SK-N-SH (cell line): ENCODE measurements around the gene PHAF1. TPM values are rescaled to one million over a fixed set of nuclear protein-coding genes. Genes with fewer than 3 reads are reported as not detected.

Source experiments
- CTCF ChIA-PET: fragments of 300-600, 350-600 bp; formaldehyde crosslinking; extraction: SDS; loops from one replicate; lab custom pipeline; 2021; lab: Yijun Ruan, JAX
- POLR2A ChIA-PET: fragments of 350-600 bp; sonication (Branson Sonifier 250); formaldehyde crosslinking; extraction: SDS; loops from one replicate; lab custom pipeline; 2020; ENCODE audit warnings: antibody characterized with exemption, inconsistent platforms; lab: Yijun Ruan, JAX
- DNase-seq: peaks from one replicate; pipeline ENCODE4 v3.0.0; 2012
- H2AFZ ChIP-seq: fragments of 200-600 bp; sonication (generic); 2 replicates; pipeline ENCODE4 v1.8.1; 2016; ENCODE audit warnings: antibody characterized with exemption, mild to moderate bottlenecking, low read depth
- H3F3A ChIP-seq: fragments of 200-600 bp; sonication (generic); replicated peaks from 2 replicates; pipeline ENCODE3; 2016; ENCODE audit warnings: antibody characterized with exemption, mild to moderate bottlenecking; ENCODE audit not compliant: insufficient read depth
- H3K27ac ChIP-seq, 2 experiments: fragments of 200-500 bp in 1 of 2; fragments of 200-600 bp in 1 of 2; sonication (Bioruptor generic) in 1 of 2; sonication (generic), shearing (Covaris generic) in 1 of 2; 2 replicates each; pipeline versions ENCODE4 v1.5.1 to v1.6.1; 2014 to 2016; ENCODE audit warnings: low read depth in 2 of 2, inconsistent platforms in 1 of 2, low read length in 1 of 2, mild to moderate bottlenecking in 1 of 2, mixed read lengths in 1 of 2
- H3K27me3 ChIP-seq: fragments of 200-600 bp; sonication (generic), shearing (Covaris generic); 2 replicates; pipeline ENCODE4 v1.6.1; 2016; ENCODE audit warnings: mixed run types; ENCODE audit not compliant: insufficient read depth
- H3K36me3 ChIP-seq, 2 experiments: fragments of 200-500 bp in 1 of 2; fragments of 200-600 bp in 1 of 2; sonication (Bioruptor generic) in 1 of 2; sonication (generic) in 1 of 2; replicated peaks in 1 of 2; 2 replicates each; pipeline versions ENCODE3 to v1.5.1; 2014 to 2016; ENCODE audit warnings: low read length in 1 of 2, mild to moderate bottlenecking in 1 of 2; ENCODE audit not compliant: insufficient read depth in 2 of 2, control insufficient read depth in 1 of 2
- H3K4me1 ChIP-seq, 2 experiments: fragments of 200-500 bp in 1 of 2; fragments of 200-600 bp in 1 of 2; sonication (Bioruptor generic) in 1 of 2; sonication (generic), shearing (Covaris generic) in 1 of 2; 2 replicates each; pipeline versions ENCODE4 v1.5.1 to v1.6.1; 2014 to 2016; ENCODE audit warnings: low read depth in 1 of 2, low read length in 1 of 2, mixed run types in 1 of 2; ENCODE audit not compliant: insufficient read depth in 2 of 2, control insufficient read depth in 1 of 2
- H3K4me2 ChIP-seq: fragments of 200-600 bp; sonication (generic), shearing (Covaris generic); 2 replicates; pipeline ENCODE4 v1.6.1; 2017; ENCODE audit warnings: mixed run types
- H3K4me3 ChIP-seq, 2 experiments: fragments of 200-500 bp in 1 of 2; fragments of 200-600 bp in 1 of 2; sonication (Bioruptor generic) in 1 of 2; sonication (generic), shearing (Covaris generic) in 1 of 2; 2 replicates each; pipeline versions ENCODE4 v1.5.1 to v1.8.1; 2014 to 2016; ENCODE audit warnings: low read depth in 2 of 2, inconsistent platforms in 1 of 2, low read length in 1 of 2, mild to moderate bottlenecking in 1 of 2, mixed read lengths in 1 of 2, moderate library complexity in 1 of 2
- H3K79me2 ChIP-seq: fragments of 200-600 bp; sonication (generic); 2 replicates; pipeline ENCODE4 v1.8.1; 2017; ENCODE audit warnings: mild to moderate bottlenecking; ENCODE audit not compliant: insufficient read depth
- H3K9ac ChIP-seq: fragments of 200-600 bp; sonication (generic); 2 replicates; pipeline ENCODE4 v1.6.1; 2017; ENCODE audit warnings: mixed run types
- H3K9me2 ChIP-seq: fragments of 200-600 bp; sonication (generic); 2 replicates; pipeline ENCODE4 v1.6.1; 2017; ENCODE audit warnings: mixed run types
- H3K9me3 ChIP-seq: fragments of 200-600 bp; sonication (generic); 2 replicates; pipeline ENCODE4 v1.6.1; 2017; ENCODE audit warnings: mixed run types, mild to moderate bottlenecking, moderate library complexity
- H4K20me1 ChIP-seq: fragments of 200-600 bp; sonication (generic); 2 replicates; pipeline ENCODE4 v1.6.1; 2017; ENCODE audit warnings: mild to moderate bottlenecking, mixed run types; ENCODE audit not compliant: insufficient read depth
- CHD2 ChIP-seq: fragments of 150-350 bp; IDR thresholded peaks from 2 replicates; pipeline ENCODE4 v1.6.1; 2018; ENCODE audit warnings: low read length; ENCODE audit not compliant: partially characterized antibody
- ELF1 ChIP-seq: IDR thresholded peaks from 2 replicates; pipeline ENCODE4 v1.4.0; 2012
- MXI1 ChIP-seq: IDR thresholded peaks from 2 replicates; pipeline ENCODE4 v1.6.1; 2012; ENCODE audit warnings: mild to moderate bottlenecking, low read depth, low read length, improper control_type of control experiment
- RAD21 ChIP-seq: IDR thresholded peaks from 2 replicates; pipeline ENCODE4 v1.6.1; 2012; ENCODE audit warnings: mild to moderate bottlenecking, low read length
- SMC3 ChIP-seq: IDR thresholded peaks from 2 replicates; pipeline ENCODE4 v1.6.1; 2012; ENCODE audit warnings: low read depth, low read length, improper control_type of control experiment
- TCF12 ChIP-seq: IDR thresholded peaks from 2 replicates; pipeline ENCODE4 v1.4.0; 2012
- WGBS: methylation state at CpG from one replicate; pipeline ENCODE4 v1.1.6; 2017; ENCODE audit warnings: low lambda C conversion rate; 5-methylcytosine and 5-hydroxymethylcytosine counted together
- polyA plus RNA-seq, 3 experiments: library from polyadenylated mRNA; depleted of rRNA; stranded (reverse); fragments of >200 nt; gene quantifications; 2 replicates each; pipeline ENCODE4 v1.2.3, GENCODE V29; 2012
- TF ChIP-seq, protein P1 (sequence below): IDR thresholded peaks from 2 replicates; pipeline ENCODE4 v1.4.0; 2012; ENCODE audit warnings: low read depth
- TF ChIP-seq, protein P2 (sequence below): IDR thresholded peaks from 2 replicates; pipeline ENCODE4 v1.6.1; 2012; ENCODE audit warnings: mild to moderate bottlenecking, low read depth, low read length, moderate library complexity
- TF ChIP-seq, protein P3 (sequence below): fragments of 200-600 bp; sonication (generic); IDR thresholded peaks from 2 replicates; pipeline ENCODE4 v1.6.1; 2017; ENCODE audit warnings: antibody characterized with exemption, mild to moderate bottlenecking, moderate library complexity

PHAF1 gene
- polyA plus RNA-seq, 1 of the 3 experiments (the other 2 are of a cell fraction), result 17.3 TPM

DNA sequence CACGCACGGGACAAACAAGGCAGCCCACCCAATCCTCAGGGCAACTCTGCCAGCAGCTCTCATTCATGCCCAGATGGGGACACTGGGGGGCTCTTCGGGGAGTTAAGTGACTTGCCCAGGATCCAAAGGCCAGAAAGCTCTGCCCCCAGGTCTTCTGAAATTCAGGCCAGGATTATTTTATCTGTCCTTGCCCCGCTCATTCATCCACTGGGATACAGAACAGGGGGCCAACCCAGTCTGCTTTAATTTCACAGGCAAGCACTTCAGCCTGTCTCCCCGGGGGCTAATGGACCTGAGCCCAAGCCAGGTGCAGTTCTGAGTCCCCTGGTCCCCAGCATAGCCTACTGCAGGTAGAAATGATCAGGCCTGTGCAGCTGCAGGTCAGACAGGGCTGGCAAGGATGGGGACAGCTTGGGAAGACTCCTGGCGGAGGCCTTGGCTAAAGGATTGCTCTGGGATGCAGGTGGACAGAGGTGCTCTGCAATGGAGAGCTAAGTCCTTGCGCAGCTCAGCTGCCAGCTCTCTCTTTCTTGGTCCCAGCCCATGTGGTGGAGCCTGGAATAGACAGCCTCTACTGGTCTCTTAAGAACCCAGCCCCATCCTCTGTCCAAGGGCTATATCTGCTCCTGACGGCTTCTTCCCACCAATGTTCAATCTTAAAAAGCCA is 41.8 kb downstream of the PHAF1 start:
- no peaks in the 10 kb centered on the region for H3K9me2 ChIP-seq
- peaks cover 8% of the 10 kb centered on the region for H3F3A ChIP-seq
- no peaks in the 10 kb centered on the region for H3K27me3 ChIP-seq
- peak overlapping the region in 1 of 2 experiments; percentile 90; a peak in 2 of 4 replicates for H3K27ac ChIP-seq
- H3K4me1 ChIP-seq, result peaks cover 0 to 11% of the 10 kb centered on the region in 2 experiments; a peak in 1 of 4 replicates
- no peaks in the 10 kb centered on the region for H3K9me3 ChIP-seq
- no peaks in the 10 kb centered on the region for H3K79me2 ChIP-seq
- H3K9ac ChIP-seq, result no peak overlapping the region
- no peak overlapping the region; the same call in 1 of the 2 replicates for H3K4me2 ChIP-seq
- WGBS, result 67% methylated on average over 6 of the region's 8 CpGs
- H4K20me1 ChIP-seq, result peaks cover 15% of the 10 kb centered on the region
- peaks cover 10 to 25% of the 10 kb centered on the region in 2 experiments for H3K36me3 ChIP-seq
- H3K4me3 ChIP-seq, result peak overlapping the region in 1 of 2 experiments; percentile 66; a peak in 1 of 4 replicates
- ChIA-PET POLR2A (interaction anchor here (0.6 to 1.8 kb wide), 7 partner anchors 10 to 137 kb away, joined by 3 to 8 read pairs (median 4); partner anchors contain the start of gene CBFB), CTCF (interaction anchor here (0.5 to 14.2 kb wide), 19 partner anchors 9 to 251 kb away, joined by 3 to 470 read pairs (median 4); partner anchors contain the start of genes CBFB, CES3, FBXL8 and TRADD)
- TF ChIP-seq TCF12 (0 out of 2 replicates have a peak, but pooled peaks have one; percentile 2), CHD2 (no peak)
- DNase-seq, result no peak
- 0 out of 2 replicates have a peak overlapping the region, but pooled peaks have one; percentile 43 for H2AFZ ChIP-seq

DNA sequence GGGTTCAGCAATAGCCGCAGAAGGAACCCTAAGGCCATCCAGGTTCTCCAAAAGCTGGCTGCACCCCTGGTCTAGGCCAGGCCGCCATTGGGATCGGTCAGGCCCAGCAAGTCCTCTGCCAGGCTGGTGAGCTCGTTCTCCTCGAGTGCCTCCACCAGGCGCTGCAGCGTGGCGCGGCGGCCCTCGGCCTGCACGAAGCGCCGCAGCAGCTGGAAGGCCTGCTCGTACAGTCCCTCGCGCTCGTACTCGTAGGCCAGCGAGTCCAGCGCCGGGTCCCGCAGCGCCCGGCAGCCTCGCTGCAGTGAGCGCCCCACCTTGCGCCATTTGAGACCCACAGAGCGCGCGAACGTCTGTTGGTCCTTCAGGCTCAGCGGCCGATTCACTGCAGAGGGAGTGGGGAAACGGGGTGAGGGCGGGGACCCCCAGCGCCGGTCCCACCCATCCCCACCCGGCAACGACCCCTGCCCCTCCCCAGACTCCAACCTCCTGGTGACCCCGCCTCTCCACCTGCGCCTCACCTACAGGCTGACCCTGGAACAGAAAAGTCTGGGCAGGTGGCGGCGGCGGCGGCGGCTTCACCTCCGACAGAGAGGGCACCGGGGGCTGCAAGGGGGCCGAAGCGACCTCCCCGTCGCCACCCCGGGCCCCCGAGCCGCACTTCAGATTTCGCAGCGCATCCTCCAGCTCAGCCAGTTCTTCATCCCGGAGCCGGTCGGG is 45.0 kb downstream of the PHAF1 start:
- Histone ChIP-seq H2AFZ (no peak overlapping the region), H3K4me1 (peaks cover 4 to 19% of the 10 kb centered on the region in 2 experiments; a peak in 1 of 4 replicates), H3K9me3 (no peaks in the 10 kb centered on the region), H3K4me3 (peak overlapping the region; percentile 27 to 32; a peak in 3 of 4 replicates), H4K20me1 (peaks cover 26% of the 10 kb centered on the region), H3F3A (peaks cover 11% of the 10 kb centered on the region)
- TF ChIP-seq ELF1, result no peak
- TF ChIP-seq, protein P1, sequence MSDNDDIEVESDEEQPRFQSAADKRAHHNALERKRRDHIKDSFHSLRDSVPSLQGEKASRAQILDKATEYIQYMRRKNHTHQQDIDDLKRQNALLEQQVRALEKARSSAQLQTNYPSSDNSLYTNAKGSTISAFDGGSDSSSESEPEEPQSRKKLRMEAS, result no peak
- TF ChIP-seq, all 33 proteins: peak for 0
- no peak overlapping the region for H3K27ac ChIP-seq
- ChIA-PET POLR2A (interaction anchor here (0.8 to 1.1 kb wide), 2 partner anchors 47 to 137 kb away, joined by 3 to 5 read pairs; no protein-coding TSS in a partner anchor), CTCF (interaction anchor here (0.6 to 14.2 kb wide), 79 partner anchors 10 to 463 kb away, joined by 3 to 470 read pairs (median 7); partner anchors contain the start of genes CBFB, CES3, CES4A and CIAO2B)
- WGBS, result 66% methylated on average over 43 of the region's 61 CpGs
- H3K9ac ChIP-seq, result no peak overlapping the region
- no peaks in the 10 kb centered on the region for H3K27me3 ChIP-seq
- H3K9me2 ChIP-seq, result no peaks in the 10 kb centered on the region
- DNase-seq, result no peak
- peak overlapping the region; percentile 65; the same call in 1 of the 2 replicates for H3K4me2 ChIP-seq
- peaks cover 0 to 4% of the 10 kb centered on the region in 2 experiments for H3K36me3 ChIP-seq
- H3K79me2 ChIP-seq, result no peaks in the 10 kb centered on the region

DNA sequence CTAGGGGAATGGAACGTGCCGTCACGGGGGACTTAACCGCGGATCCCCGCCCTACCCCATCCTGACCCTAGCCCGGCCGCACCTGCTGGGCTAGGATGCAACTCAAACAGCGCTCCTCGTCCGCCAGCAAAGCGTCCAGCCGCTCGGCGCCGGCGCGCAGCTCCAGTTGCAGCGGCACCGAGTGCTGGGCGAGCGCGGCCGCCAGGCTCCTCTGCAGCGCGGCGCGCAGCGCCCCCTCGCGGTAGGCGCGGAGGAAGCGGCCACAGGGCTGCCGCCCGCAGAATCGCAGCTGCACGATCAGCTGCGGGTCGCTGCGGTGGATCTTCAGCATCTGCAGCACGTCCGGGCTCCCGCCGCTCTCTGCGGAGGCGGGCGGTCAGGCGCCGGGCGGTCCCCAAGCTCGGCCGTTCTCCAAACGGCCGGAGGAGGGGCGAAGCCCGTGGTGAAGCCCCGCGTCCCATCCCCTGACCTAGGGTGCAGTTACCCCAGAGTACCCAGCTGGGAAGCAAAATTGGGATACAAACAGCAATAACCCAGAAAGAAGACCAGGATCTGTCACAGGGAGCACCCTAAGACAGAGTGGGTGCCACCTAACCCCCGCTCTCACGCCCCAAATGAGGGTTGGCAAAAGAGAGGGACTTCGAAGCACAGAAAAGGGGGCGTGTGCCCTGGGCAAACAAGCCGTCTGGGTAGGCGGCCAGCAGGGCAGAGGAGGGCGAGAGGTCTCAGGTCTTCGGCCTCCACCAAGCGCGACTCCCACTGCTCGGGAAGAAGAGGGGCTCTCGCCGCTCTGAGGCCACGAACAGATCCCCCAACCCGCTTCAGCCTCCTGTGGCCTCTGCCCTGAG is 45.8 kb downstream of the PHAF1 start:
- peaks cover 4 to 19% of the 10 kb centered on the region in 2 experiments; a peak in 1 of 4 replicates for H3K4me1 ChIP-seq
- TF ChIP-seq MXI1 (peak; percentile 20; the same call in 1 of the 2 replicates), SMC3 (peak; percentile 96), CHD2 (peak; percentile 18), RAD21 (peak; percentile 89)
- TF ChIP-seq, protein P2, sequence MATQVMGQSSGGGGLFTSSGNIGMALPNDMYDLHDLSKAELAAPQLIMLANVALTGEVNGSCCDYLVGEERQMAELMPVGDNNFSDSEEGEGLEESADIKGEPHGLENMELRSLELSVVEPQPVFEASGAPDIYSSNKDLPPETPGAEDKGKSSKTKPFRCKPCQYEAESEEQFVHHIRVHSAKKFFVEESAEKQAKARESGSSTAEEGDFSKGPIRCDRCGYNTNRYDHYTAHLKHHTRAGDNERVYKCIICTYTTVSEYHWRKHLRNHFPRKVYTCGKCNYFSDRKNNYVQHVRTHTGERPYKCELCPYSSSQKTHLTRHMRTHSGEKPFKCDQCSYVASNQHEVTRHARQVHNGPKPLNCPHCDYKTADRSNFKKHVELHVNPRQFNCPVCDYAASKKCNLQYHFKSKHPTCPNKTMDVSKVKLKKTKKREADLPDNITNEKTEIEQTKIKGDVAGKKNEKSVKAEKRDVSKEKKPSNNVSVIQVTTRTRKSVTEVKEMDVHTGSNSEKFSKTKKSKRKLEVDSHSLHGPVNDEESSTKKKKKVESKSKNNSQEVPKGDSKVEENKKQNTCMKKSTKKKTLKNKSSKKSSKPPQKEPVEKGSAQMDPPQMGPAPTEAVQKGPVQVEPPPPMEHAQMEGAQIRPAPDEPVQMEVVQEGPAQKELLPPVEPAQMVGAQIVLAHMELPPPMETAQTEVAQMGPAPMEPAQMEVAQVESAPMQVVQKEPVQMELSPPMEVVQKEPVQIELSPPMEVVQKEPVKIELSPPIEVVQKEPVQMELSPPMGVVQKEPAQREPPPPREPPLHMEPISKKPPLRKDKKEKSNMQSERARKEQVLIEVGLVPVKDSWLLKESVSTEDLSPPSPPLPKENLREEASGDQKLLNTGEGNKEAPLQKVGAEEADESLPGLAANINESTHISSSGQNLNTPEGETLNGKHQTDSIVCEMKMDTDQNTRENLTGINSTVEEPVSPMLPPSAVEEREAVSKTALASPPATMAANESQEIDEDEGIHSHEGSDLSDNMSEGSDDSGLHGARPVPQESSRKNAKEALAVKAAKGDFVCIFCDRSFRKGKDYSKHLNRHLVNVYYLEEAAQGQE, result no peak
- TF ChIP-seq, protein P3, sequence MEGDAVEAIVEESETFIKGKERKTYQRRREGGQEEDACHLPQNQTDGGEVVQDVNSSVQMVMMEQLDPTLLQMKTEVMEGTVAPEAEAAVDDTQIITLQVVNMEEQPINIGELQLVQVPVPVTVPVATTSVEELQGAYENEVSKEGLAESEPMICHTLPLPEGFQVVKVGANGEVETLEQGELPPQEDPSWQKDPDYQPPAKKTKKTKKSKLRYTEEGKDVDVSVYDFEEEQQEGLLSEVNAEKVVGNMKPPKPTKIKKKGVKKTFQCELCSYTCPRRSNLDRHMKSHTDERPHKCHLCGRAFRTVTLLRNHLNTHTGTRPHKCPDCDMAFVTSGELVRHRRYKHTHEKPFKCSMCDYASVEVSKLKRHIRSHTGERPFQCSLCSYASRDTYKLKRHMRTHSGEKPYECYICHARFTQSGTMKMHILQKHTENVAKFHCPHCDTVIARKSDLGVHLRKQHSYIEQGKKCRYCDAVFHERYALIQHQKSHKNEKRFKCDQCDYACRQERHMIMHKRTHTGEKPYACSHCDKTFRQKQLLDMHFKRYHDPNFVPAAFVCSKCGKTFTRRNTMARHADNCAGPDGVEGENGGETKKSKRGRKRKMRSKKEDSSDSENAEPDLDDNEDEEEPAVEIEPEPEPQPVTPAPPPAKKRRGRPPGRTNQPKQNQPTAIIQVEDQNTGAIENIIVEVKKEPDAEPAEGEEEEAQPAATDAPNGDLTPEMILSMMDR, result peak; percentile 80

More for the DNA sequence above, 45.8 kb downstream of the PHAF1 start:
- peak overlapping the region; percentile 65; the same call in 1 of the 2 replicates for H3K4me2 ChIP-seq
- H3K27me3 ChIP-seq, result no peaks in the 10 kb centered on the region
- peak; percentile 94 for DNase-seq
- H3K79me2 ChIP-seq, result no peaks in the 10 kb centered on the region
- no peak overlapping the region for H3K9ac ChIP-seq
- H3K27ac ChIP-seq, result no peak overlapping the region
- ChIA-PET POLR2A (interaction anchor here (0.6 to 1.1 kb wide), 3 partner anchors 48 to 161 kb away, joined by 3 to 5 read pairs (median 4); no protein-coding TSS in a partner anchor), CTCF (interaction anchor here (0.6 to 14.2 kb wide), 82 partner anchors 9 to 464 kb away, joined by 3 to 470 read pairs (median 6); partner anchors contain the start of genes CBFB, CES3, CES4A and CIAO2B)
- peak overlapping the region; percentile 27 to 32; a peak in 3 of 4 replicates for H3K4me3 ChIP-seq
- WGBS, result 33% methylated on average over 28 of the region's 74 CpGs
- no peaks in the 10 kb centered on the region for H3K9me2 ChIP-seq
- no peak overlapping the region for H2AFZ ChIP-seq
- peaks cover 0 to 4% of the 10 kb centered on the region in 2 experiments for H3K36me3 ChIP-seq
- H3K9me3 ChIP-seq, result no peaks in the 10 kb centered on the region
- H4K20me1 ChIP-seq, result peaks cover 26% of the 10 kb centered on the region
- peaks cover 11% of the 10 kb centered on the region for H3F3A ChIP-seq
